Type B pancreatic cell (in vitro differentiated cells): ENCODE measurements around the gene KCNRG. TPM values are rescaled to one million over a fixed set of nuclear protein-coding genes. Genes with fewer than 3 reads are reported as not detected.
A peak's percentile ranks its signal among the peaks of the same experiment; 100 is the strongest.

Experiments used
- DNase-seq: peaks from one replicate; pipeline ENCODE4 v3.0.0; 2021; ENCODE audit warnings: mixed read lengths; ENCODE audit not compliant: unreplicated experiment; ENCODE audit errors: extremely low spot score
- H3K27ac Mint-ChIP-seq: 2 replicates; pipeline ENCODE4 v1.8.0; 2021; ENCODE audit warnings: mild to moderate bottlenecking, mixed read lengths
- H3K27me3 Mint-ChIP-seq: 2 replicates; pipeline ENCODE4 v1.8.0; 2021; ENCODE audit warnings: mixed read lengths
- H3K36me3 Mint-ChIP-seq: 2 replicates; pipeline ENCODE4 v1.8.0; 2021; ENCODE audit warnings: mixed read lengths
- H3K4me1 Mint-ChIP-seq: one replicate; pipeline ENCODE4 v1.8.0; 2021; ENCODE audit warnings: mixed read lengths; ENCODE audit not compliant: unreplicated experiment
- H3K4me3 Mint-ChIP-seq: 2 replicates; pipeline ENCODE4 v1.8.0; 2021; ENCODE audit warnings: mild to moderate bottlenecking, mixed read lengths
- H3K9me3 Mint-ChIP-seq: 2 replicates; pipeline ENCODE4 v1.8.0; 2021; ENCODE audit warnings: mixed read lengths
- total RNA-seq: library from RNA; stranded (reverse); gene quantifications from 2 replicates; pipeline ENCODE4 v1.2.1, GENCODE V29; 2021; ENCODE audit warnings: low replicate concordance
- TF ChIP-seq, protein P1 (sequence below): fragments of 200-600 bp; sonication (generic); conservative IDR thresholded peaks from 2 replicates; pipeline ENCODE4 v1.5.0; 2021; ENCODE audit warnings: antibody characterized with exemption, mild to moderate bottlenecking

KCNRG gene
- total RNA-seq, 1 donor from 2014 or later: 1.1 TPM

- Mint-ChIP-seq H3K27me3 (no peaks in the 10 kb centered on the region), H3K9me3 (no peaks in the 10 kb centered on the region), H3K27ac (peak overlapping the region; percentile 49), H3K4me1 (peaks cover 15% of the 10 kb centered on the region), H3K36me3 (peaks cover 7% of the 10 kb centered on the region), H3K4me3 (no peak overlapping the region)
- DNase-seq: no peak
- TF ChIP-seq, protein P1, sequence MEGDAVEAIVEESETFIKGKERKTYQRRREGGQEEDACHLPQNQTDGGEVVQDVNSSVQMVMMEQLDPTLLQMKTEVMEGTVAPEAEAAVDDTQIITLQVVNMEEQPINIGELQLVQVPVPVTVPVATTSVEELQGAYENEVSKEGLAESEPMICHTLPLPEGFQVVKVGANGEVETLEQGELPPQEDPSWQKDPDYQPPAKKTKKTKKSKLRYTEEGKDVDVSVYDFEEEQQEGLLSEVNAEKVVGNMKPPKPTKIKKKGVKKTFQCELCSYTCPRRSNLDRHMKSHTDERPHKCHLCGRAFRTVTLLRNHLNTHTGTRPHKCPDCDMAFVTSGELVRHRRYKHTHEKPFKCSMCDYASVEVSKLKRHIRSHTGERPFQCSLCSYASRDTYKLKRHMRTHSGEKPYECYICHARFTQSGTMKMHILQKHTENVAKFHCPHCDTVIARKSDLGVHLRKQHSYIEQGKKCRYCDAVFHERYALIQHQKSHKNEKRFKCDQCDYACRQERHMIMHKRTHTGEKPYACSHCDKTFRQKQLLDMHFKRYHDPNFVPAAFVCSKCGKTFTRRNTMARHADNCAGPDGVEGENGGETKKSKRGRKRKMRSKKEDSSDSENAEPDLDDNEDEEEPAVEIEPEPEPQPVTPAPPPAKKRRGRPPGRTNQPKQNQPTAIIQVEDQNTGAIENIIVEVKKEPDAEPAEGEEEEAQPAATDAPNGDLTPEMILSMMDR: no peak
These were observed 21.6 kb upstream of the KCNRG start for GRCh38 chr13:49993666-49994065.

GRCh38 chr13:49995625-49996101 lies 19.6 kb upstream of the KCNRG start:
- Mint-ChIP-seq H3K36me3 (peaks cover 12% of the 10 kb centered on the region), H3K4me3 (peak overlapping the region; percentile 86), H3K9me3 (no peaks in the 10 kb centered on the region), H3K27me3 (no peaks in the 10 kb centered on the region), H3K4me1 (peaks cover 25% of the 10 kb centered on the region), H3K27ac (peak overlapping the region; percentile 88)
- no peak for DNase-seq
- TF ChIP-seq, protein P1: no peak

DNA sequence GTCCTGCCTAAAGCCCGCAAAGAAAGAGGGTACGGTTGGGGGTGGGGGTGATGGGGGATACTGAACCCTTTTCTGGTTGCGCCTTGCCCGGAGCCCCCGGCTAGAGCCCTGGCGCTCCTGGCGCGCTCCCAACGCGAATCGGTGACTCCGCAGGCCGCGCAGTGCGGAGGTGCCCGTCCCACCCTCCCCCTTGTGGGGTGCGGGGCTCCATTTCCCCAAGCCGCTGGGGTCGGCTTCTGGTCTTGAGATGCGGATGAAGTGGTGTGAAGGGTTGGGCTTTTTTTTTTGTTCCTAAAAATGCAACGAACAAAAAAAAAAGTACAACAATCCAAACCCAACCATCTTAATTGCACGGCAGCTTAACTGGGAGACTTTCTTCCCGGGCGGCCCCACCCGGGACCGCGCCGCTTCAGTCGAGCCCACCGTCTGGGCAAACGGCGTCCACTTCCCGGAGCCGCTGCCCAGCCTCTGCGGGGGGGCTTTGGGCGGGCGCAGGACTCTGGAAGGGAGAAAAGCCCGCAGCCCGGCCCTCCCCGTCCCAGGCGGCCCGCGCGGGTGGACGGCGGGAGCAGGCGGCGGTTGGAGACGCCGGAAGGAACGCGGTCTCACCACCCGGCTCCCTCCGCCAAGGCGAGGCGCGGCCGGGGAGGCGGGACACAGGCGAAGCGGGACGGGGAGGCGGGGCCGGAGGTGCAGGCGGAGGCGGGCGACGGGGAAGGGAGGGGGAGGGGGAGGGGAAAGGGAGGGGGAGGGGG lies 18.9 kb upstream of the KCNRG start:
- no peaks in the 10 kb centered on the region for H3K27me3 Mint-ChIP-seq
- peak overlapping the region; percentile 88 for H3K27ac Mint-ChIP-seq
- peak; percentile 96 for DNase-seq
- H3K36me3 Mint-ChIP-seq: peaks cover 12% of the 10 kb centered on the region
- TF ChIP-seq, protein P1: peak; percentile 32
- no peaks in the 10 kb centered on the region for H3K9me3 Mint-ChIP-seq
- H3K4me3 Mint-ChIP-seq: peak overlapping the region; percentile 86
- peaks cover 25% of the 10 kb centered on the region for H3K4me1 Mint-ChIP-seq

DNA sequence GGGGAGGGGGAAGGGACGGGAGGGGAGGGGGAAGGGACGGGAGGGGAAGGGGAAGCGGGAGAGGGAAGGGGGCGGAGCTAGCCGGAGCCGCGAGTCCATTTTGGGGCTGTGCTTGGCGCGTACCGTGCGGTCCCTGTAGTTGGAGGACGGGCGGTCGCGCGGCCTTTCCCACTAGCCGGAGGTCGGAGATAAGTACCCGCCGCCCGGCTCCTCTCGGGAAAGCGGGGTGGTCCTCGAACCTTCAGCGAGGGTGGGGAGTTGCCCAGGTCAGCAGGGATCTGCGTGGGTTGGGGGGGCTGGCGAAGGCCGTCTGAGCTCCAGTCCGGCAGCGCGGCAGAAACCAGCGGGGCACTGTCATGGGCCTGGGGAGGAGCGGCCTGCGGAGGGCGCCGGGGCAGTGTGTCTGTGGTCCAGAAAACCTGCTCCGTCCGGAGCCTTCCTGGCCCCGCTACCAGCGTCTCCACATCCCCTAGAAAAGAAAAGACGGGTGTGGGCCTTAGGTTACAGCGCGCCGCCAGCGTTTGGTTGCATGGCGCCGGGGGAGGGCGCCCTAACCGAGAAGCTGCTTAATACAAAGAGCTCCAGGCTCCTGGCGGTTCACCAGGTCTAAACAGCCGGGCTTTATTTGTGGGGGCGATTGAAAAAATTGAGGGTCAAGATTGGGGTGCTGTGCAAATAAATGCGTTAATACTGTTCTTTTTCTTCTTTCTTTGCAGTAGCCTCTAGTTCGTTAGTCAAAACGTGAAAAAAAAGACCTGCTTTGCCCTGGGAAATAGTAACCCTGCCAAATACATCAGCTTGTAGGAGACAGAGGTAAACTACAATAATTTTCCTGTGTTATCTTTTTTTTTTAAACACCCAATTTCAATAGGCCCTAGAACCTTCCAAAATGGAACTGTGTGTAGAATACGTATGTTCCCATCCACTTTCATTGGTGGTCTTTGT lies 18.0 kb upstream of the KCNRG start, which contains the start of gene TRIM13:
TSS of gene TRIM13 (plus strand) at position 92 of the 945 bp plus-strand sequence. CDS start 14,899 bp downstream, outside the sequence.
- peak; percentile 89 for DNase-seq
- Mint-ChIP-seq H3K36me3 (peaks cover 12% of the 10 kb centered on the region), H3K27ac (peak within 1 kb of the TSS; percentile 96), H3K9me3 (no peaks in the 10 kb centered on the region), H3K4me3 (peak within 1 kb of the TSS; percentile 91), H3K27me3 (no peaks in the 10 kb centered on the region), H3K4me1 (peaks cover 25% of the 10 kb centered on the region)
- TF ChIP-seq, protein P1: peak; percentile 77

GRCh38 chr13:49997955-49998354 lies 17.3 kb upstream of the KCNRG start:
- Mint-ChIP-seq H3K4me1 (peaks cover 25% of the 10 kb centered on the region), H3K36me3 (peaks cover 12% of the 10 kb centered on the region), H3K27me3 (no peaks in the 10 kb centered on the region), H3K4me3 (peak overlapping the region; percentile 91), H3K9me3 (no peaks in the 10 kb centered on the region), H3K27ac (peak overlapping the region; percentile 96)
- TF ChIP-seq, protein P1: no peak
- no peak for DNase-seq
